SK-N-SH (cell line): Measurements from ENCODE around the gene CPTP. TPM values are rescaled to one million over a fixed set of nuclear protein-coding genes. Genes with fewer than 3 reads are reported as not detected.

Experiments
- CTCF ChIA-PET: fragments of 300-600, 350-600 bp; formaldehyde crosslinking; extraction: SDS; loops from one replicate; lab custom pipeline; 2021; lab: Yijun Ruan, JAX
- POLR2A ChIA-PET: fragments of 350-600 bp; sonication (Branson Sonifier 250); formaldehyde crosslinking; extraction: SDS; loops from one replicate; lab custom pipeline; 2020; ENCODE audit warnings: antibody characterized with exemption, inconsistent platforms; lab: Yijun Ruan, JAX
- DNase-seq: peaks from one replicate; pipeline ENCODE4 v3.0.0; 2012
- H2AFZ ChIP-seq: fragments of 200-600 bp; sonication (generic); 2 replicates; pipeline ENCODE4 v1.8.1; 2016; ENCODE audit warnings: antibody characterized with exemption, mild to moderate bottlenecking, low read depth
- H3F3A ChIP-seq: fragments of 200-600 bp; sonication (generic); replicated peaks from 2 replicates; pipeline ENCODE3; 2016; ENCODE audit warnings: antibody characterized with exemption, mild to moderate bottlenecking; ENCODE audit not compliant: insufficient read depth
- H3K27ac ChIP-seq, 2 experiments: fragments of 200-500 bp in 1 of 2; fragments of 200-600 bp in 1 of 2; sonication (Bioruptor generic) in 1 of 2; sonication (generic), shearing (Covaris generic) in 1 of 2; 2 replicates each; pipeline versions ENCODE4 v1.5.1 to v1.6.1; 2014 to 2016; ENCODE audit warnings: low read depth in 2 of 2, inconsistent platforms in 1 of 2, low read length in 1 of 2, mild to moderate bottlenecking in 1 of 2, mixed read lengths in 1 of 2
- H3K27me3 ChIP-seq: fragments of 200-600 bp; sonication (generic), shearing (Covaris generic); 2 replicates; pipeline ENCODE4 v1.6.1; 2016; ENCODE audit warnings: mixed run types; ENCODE audit not compliant: insufficient read depth
- H3K36me3 ChIP-seq, 2 experiments: fragments of 200-500 bp in 1 of 2; fragments of 200-600 bp in 1 of 2; sonication (Bioruptor generic) in 1 of 2; sonication (generic) in 1 of 2; replicated peaks in 1 of 2; 2 replicates each; pipeline versions ENCODE3 to v1.5.1; 2014 to 2016; ENCODE audit warnings: low read length in 1 of 2, mild to moderate bottlenecking in 1 of 2; ENCODE audit not compliant: insufficient read depth in 2 of 2, control insufficient read depth in 1 of 2
- H3K4me1 ChIP-seq, 2 experiments: fragments of 200-500 bp in 1 of 2; fragments of 200-600 bp in 1 of 2; sonication (Bioruptor generic) in 1 of 2; sonication (generic), shearing (Covaris generic) in 1 of 2; 2 replicates each; pipeline versions ENCODE4 v1.5.1 to v1.6.1; 2014 to 2016; ENCODE audit warnings: low read depth in 1 of 2, low read length in 1 of 2, mixed run types in 1 of 2; ENCODE audit not compliant: insufficient read depth in 2 of 2, control insufficient read depth in 1 of 2
- H3K4me2 ChIP-seq: fragments of 200-600 bp; sonication (generic), shearing (Covaris generic); 2 replicates; pipeline ENCODE4 v1.6.1; 2017; ENCODE audit warnings: mixed run types
- H3K4me3 ChIP-seq, 2 experiments: fragments of 200-500 bp in 1 of 2; fragments of 200-600 bp in 1 of 2; sonication (Bioruptor generic) in 1 of 2; sonication (generic), shearing (Covaris generic) in 1 of 2; 2 replicates each; pipeline versions ENCODE4 v1.5.1 to v1.8.1; 2014 to 2016; ENCODE audit warnings: low read depth in 2 of 2, inconsistent platforms in 1 of 2, low read length in 1 of 2, mild to moderate bottlenecking in 1 of 2, mixed read lengths in 1 of 2, moderate library complexity in 1 of 2
- H3K79me2 ChIP-seq: fragments of 200-600 bp; sonication (generic); 2 replicates; pipeline ENCODE4 v1.8.1; 2017; ENCODE audit warnings: mild to moderate bottlenecking; ENCODE audit not compliant: insufficient read depth
- H3K9ac ChIP-seq: fragments of 200-600 bp; sonication (generic); 2 replicates; pipeline ENCODE4 v1.6.1; 2017; ENCODE audit warnings: mixed run types
- H3K9me2 ChIP-seq: fragments of 200-600 bp; sonication (generic); 2 replicates; pipeline ENCODE4 v1.6.1; 2017; ENCODE audit warnings: mixed run types
- H3K9me3 ChIP-seq: fragments of 200-600 bp; sonication (generic); 2 replicates; pipeline ENCODE4 v1.6.1; 2017; ENCODE audit warnings: mixed run types, mild to moderate bottlenecking, moderate library complexity
- H4K20me1 ChIP-seq: fragments of 200-600 bp; sonication (generic); 2 replicates; pipeline ENCODE4 v1.6.1; 2017; ENCODE audit warnings: mild to moderate bottlenecking, mixed run types; ENCODE audit not compliant: insufficient read depth
- CTCF ChIP-seq: fragments of 200-600 bp; sonication (generic); IDR thresholded peaks from 2 replicates; pipeline ENCODE4 v1.6.1; 2017; ENCODE audit warnings: antibody characterized with exemption, mild to moderate bottlenecking, moderate library complexity
- FOSL2 ChIP-seq: IDR thresholded peaks from 2 replicates; pipeline ENCODE4 v1.4.0; 2012; ENCODE audit warnings: low read depth, mild to moderate bottlenecking, moderate library complexity, borderline replicate concordance
- FOXJ3 ChIP-seq: sonication (generic); formaldehyde crosslinking; IDR thresholded peaks from 2 replicates; pipeline ENCODE4 v1.5.1; 2020; ENCODE audit warnings: mild to moderate bottlenecking, missing genetic modification reagents
- FOXM1 ChIP-seq: IDR thresholded peaks from 2 replicates; pipeline ENCODE4 v1.4.0; 2012; ENCODE audit warnings: low read depth, mild to moderate bottlenecking
- JUND ChIP-seq: IDR thresholded peaks from 2 replicates; pipeline ENCODE4 v1.4.0; 2012
- MXI1 ChIP-seq: IDR thresholded peaks from 2 replicates; pipeline ENCODE4 v1.6.1; 2012; ENCODE audit warnings: mild to moderate bottlenecking, low read depth, low read length, improper control_type of control experiment
- POLR2AphosphoS5 ChIP-seq: IDR thresholded peaks from 2 replicates; pipeline ENCODE4 v1.6.1; 2012; ENCODE audit warnings: low read depth, low read length
- RAD21 ChIP-seq: IDR thresholded peaks from 2 replicates; pipeline ENCODE4 v1.6.1; 2012; ENCODE audit warnings: mild to moderate bottlenecking, low read length
- SMC3 ChIP-seq: IDR thresholded peaks from 2 replicates; pipeline ENCODE4 v1.6.1; 2012; ENCODE audit warnings: low read depth, low read length, improper control_type of control experiment
- TCF12 ChIP-seq: IDR thresholded peaks from 2 replicates; pipeline ENCODE4 v1.4.0; 2012
- YY1 ChIP-seq: IDR thresholded peaks from 2 replicates; pipeline ENCODE4 v1.4.0; 2012; ENCODE audit warnings: low read depth, mild to moderate bottlenecking
- WGBS: methylation state at CpG from one replicate; pipeline ENCODE4 v1.1.6; 2017; ENCODE audit warnings: low lambda C conversion rate; 5-methylcytosine and 5-hydroxymethylcytosine counted together
- polyA plus RNA-seq, 3 experiments: library from polyadenylated mRNA; depleted of rRNA; stranded (reverse); fragments of >200 nt; gene quantifications; 2 replicates each; pipeline ENCODE4 v1.2.3, GENCODE V29; 2012

Gene CPTP
- polyA plus RNA-seq, 1 of the 3 experiments (the other 2 are of a cell fraction), result 13.4 TPM

- TF ChIP-seq TCF12 (no peak), MXI1 (no peak), JUND (no peak), YY1 (no peak), FOXM1 (no peak), POLR2AphosphoS5 (no peak), FOXJ3 (CRISPR knock-in tag) (no peak), FOSL2 (no peak), CTCF (no peak)
- H3K9me2 ChIP-seq, result no peaks in the 10 kb centered on the region
- H3K9me3 ChIP-seq, result no peaks in the 10 kb centered on the region
- peaks cover 4 to 6% of the 10 kb centered on the region in 2 experiments; a peak in 2 of 4 replicates for H3K4me1 ChIP-seq
- no peak for DNase-seq
- H3K9ac ChIP-seq, result no peak overlapping the region
- no peak overlapping the region for H3K27ac ChIP-seq
- H2AFZ ChIP-seq, result no peak overlapping the region
- no peak overlapping the region for H3K4me3 ChIP-seq
- POLR2A ChIA-PET, result interaction anchor here (0.9 kb wide), 1 partner anchor 18 kb away, joined by 3 read pairs; no protein-coding TSS in a partner anchor
- H3K27me3 ChIP-seq, result no peaks in the 10 kb centered on the region
- H3F3A ChIP-seq, result peaks cover 14% of the 10 kb centered on the region
- peaks cover 12 to 62% of the 10 kb centered on the region in 2 experiments for H3K36me3 ChIP-seq
- CTCF ChIA-PET, result interaction anchor here (0.6 to 3.7 kb wide), 4 partner anchors 22 to 187 kb away, joined by 3 to 13 read pairs (median 4); no protein-coding TSS in a partner anchor
- no peak overlapping the region for H3K4me2 ChIP-seq
- H4K20me1 ChIP-seq, result peaks cover 30% of the 10 kb centered on the region
- WGBS, result 96% methylated on average over 4 of the region's 15 CpGs
- H3K79me2 ChIP-seq, result peaks cover 38% of the 10 kb centered on the region
Observed at GRCh38 chr1:1314237-1314586, 10.4 kb upstream of the CPTP start.

- 99% methylated on average over 17 of the region's 23 CpGs for WGBS
Observed at GRCh38 chr1:1314678-1315335, 9.8 kb upstream of the CPTP start.

More at GRCh38 chr1:1314678-1315335, 9.8 kb upstream of the CPTP start:
- ChIA-PET CTCF (interaction anchor here (0.8 to 3.7 kb wide), 3 partner anchors 23 to 57 kb away, joined by 3 to 13 read pairs (median 4); no protein-coding TSS in a partner anchor), POLR2A (interaction anchor here (0.9 to 1.1 kb wide), 2 partner anchors 17 to 84 kb away, joined by 3 read pairs; no protein-coding TSS in a partner anchor)
- no peak for DNase-seq
- H3K4me3 ChIP-seq, result no peak overlapping the region
- H3K9ac ChIP-seq, result no peak overlapping the region
- peaks cover 14% of the 10 kb centered on the region for H3F3A ChIP-seq
- peaks cover 12 to 67% of the 10 kb centered on the region in 2 experiments for H3K36me3 ChIP-seq
- no peak overlapping the region for H3K27ac ChIP-seq
- no peaks in the 10 kb centered on the region for H3K27me3 ChIP-seq
- no peak overlapping the region for H2AFZ ChIP-seq
- H3K9me3 ChIP-seq, result no peaks in the 10 kb centered on the region
- peaks cover under 1 to 4% of the 10 kb centered on the region in 2 experiments; a peak in 2 of 4 replicates for H3K4me1 ChIP-seq
- TF ChIP-seq JUND, result no peak
- TF ChIP-seq RAD21, result no peak
- no peak for TF ChIP-seq SMC3
- H4K20me1 ChIP-seq, result peaks cover 35% of the 10 kb centered on the region
- H3K4me2 ChIP-seq, result no peak overlapping the region
- peaks cover 44% of the 10 kb centered on the region for H3K79me2 ChIP-seq
- H3K9me2 ChIP-seq, result no peaks in the 10 kb centered on the region
